IMR-90 (cell line): Measurements from ENCODE around the gene ZFYVE28. TPM values are rescaled to one million over a fixed set of nuclear protein-coding genes. Genes with fewer than 3 reads are reported as not detected.

Experiments used
- ATAC-seq: fragments of 200-7000 bp; cut with Tn5 transposase; 2 replicates; pipeline ENCODE4 v1.9.1; 2020; ENCODE audit warnings: low read depth, mild to moderate bottlenecking, moderate library complexity
- BruUV-seq: library from RNA; stranded (reverse); fragments of 400-500 nt; replicated peaks from 2 replicates; lab custom pipeline; 2021; lab: Mats Ljungman, UMichigan
- CTCF ChIA-PET: fragments of 300-600 bp; formaldehyde crosslinking; extraction: SDS; loops from one replicate; lab custom pipeline; 2021; ENCODE audit warnings: antibody characterized with exemption; lab: Yijun Ruan, JAX
- POLR2A ChIA-PET: fragments of 300-600 bp; sonication (Branson Sonifier 250); formaldehyde crosslinking; loops from one replicate; lab custom pipeline; 2022; ENCODE audit warnings: antibody characterized with exemption; ENCODE audit not compliant: unreplicated experiment; lab: Charles Lee
- DNase-seq: peaks from one replicate; pipeline ENCODE4 v3.0.0; 2013
- H2AFZ ChIP-seq: replicated peaks from 2 replicates; pipeline ENCODE3; 2013; ENCODE audit warnings: low read length, mild to moderate bottlenecking; ENCODE audit not compliant: poor library complexity
- H2AK5ac ChIP-seq: 2 replicates; pipeline ENCODE4 v1.6.1; 2013; ENCODE audit warnings: low read depth, low read length, inconsistent platforms
- H2AK9ac ChIP-seq: replicated peaks from 2 replicates; pipeline ENCODE3; 2013; ENCODE audit warnings: mild to moderate bottlenecking, low read depth, low read length, moderate library complexity; ENCODE audit not compliant: poor library complexity
- H2BK120ac ChIP-seq: 2 replicates; pipeline ENCODE4 v1.6.1; 2013; ENCODE audit warnings: low read depth, low read length, inconsistent platforms
- H2BK15ac ChIP-seq: 3 replicates; pipeline ENCODE4 v1.6.1; 2013; ENCODE audit warnings: low read depth, low read length, inconsistent platforms
- H2BK20ac ChIP-seq: 2 replicates; pipeline ENCODE4 v1.6.1; 2013; ENCODE audit warnings: low read depth, mild to moderate bottlenecking, inconsistent platforms, low read length, moderate library complexity
- H2BK5ac ChIP-seq: 2 replicates; pipeline ENCODE4 v1.6.1; 2013; ENCODE audit warnings: mild to moderate bottlenecking, low read depth, low read length, inconsistent platforms; ENCODE audit not compliant: poor library complexity, severe bottlenecking
- H3K14ac ChIP-seq: replicated peaks from 2 replicates; pipeline ENCODE4 v1.6.1; 2013; ENCODE audit warnings: low read depth, low read length, inconsistent platforms
- H3K18ac ChIP-seq: 2 replicates; pipeline ENCODE4 v1.6.1; 2013; ENCODE audit warnings: low read depth, low read length, control low read depth
- H3K23ac ChIP-seq: 2 replicates; pipeline ENCODE4 v1.6.1; 2013; ENCODE audit warnings: low read depth, low read length, inconsistent platforms
- H3K27ac ChIP-seq: 2 replicates; pipeline ENCODE4 v1.5.1; 2013; ENCODE audit warnings: mild to moderate bottlenecking, control low read depth, low read length; ENCODE audit not compliant: insufficient read depth
- H3K27me3 ChIP-seq: 2 replicates; pipeline ENCODE4 v1.6.1; 2013; ENCODE audit warnings: low read length; ENCODE audit not compliant: control insufficient read depth, insufficient read depth
- H3K36me3 ChIP-seq: 2 replicates; pipeline ENCODE4 v1.6.1; 2013; ENCODE audit warnings: low read length, mixed read lengths; ENCODE audit not compliant: control insufficient read depth, insufficient read depth
- H3K4ac ChIP-seq: 2 replicates; pipeline ENCODE4 v1.6.1; 2013; ENCODE audit warnings: low read depth, low read length, inconsistent platforms
- H3K4me1 ChIP-seq: 2 replicates; pipeline ENCODE4 v1.6.1; 2013; ENCODE audit warnings: low read length, mixed read lengths; ENCODE audit not compliant: control insufficient read depth, insufficient read depth
- H3K4me2 ChIP-seq: 2 replicates; pipeline ENCODE4 v1.6.1; 2013; ENCODE audit warnings: low read depth, mild to moderate bottlenecking, control low read depth, low read length, moderate library complexity
- H3K4me3 ChIP-seq: 2 replicates; pipeline ENCODE4 v1.5.1; 2013; ENCODE audit warnings: low read depth, mild to moderate bottlenecking, control low read depth, low read length, moderate library complexity; ENCODE audit not compliant: insufficient read depth
- H3K56ac ChIP-seq: 2 replicates; pipeline ENCODE4 v1.6.1; 2013; ENCODE audit warnings: low read length, inconsistent platforms; ENCODE audit not compliant: insufficient read depth; ENCODE audit errors: extremely low read depth
- H3K79me1 ChIP-seq, 2 experiments: 2 replicates each; pipeline ENCODE4 v1.6.1; 2013; ENCODE audit warnings: low read length in 2 of 2, inconsistent platforms in 1 of 2, low read depth in 1 of 2
- H3K9ac ChIP-seq: 2 replicates; pipeline ENCODE4 v1.6.1; 2013; ENCODE audit warnings: low read depth, low read length, control low read depth
- H3K9me1 ChIP-seq: 2 replicates; pipeline ENCODE4 v1.6.1; 2013; ENCODE audit warnings: low read length, inconsistent platforms; ENCODE audit not compliant: insufficient read depth
- H3K9me3 ChIP-seq: 2 replicates; pipeline ENCODE4 v1.6.1; 2013; ENCODE audit warnings: low read length; ENCODE audit not compliant: control insufficient read depth, insufficient read depth
- H4K20me1 ChIP-seq: 2 replicates; pipeline ENCODE4 v1.6.1; 2013; ENCODE audit warnings: low read length, inconsistent platforms; ENCODE audit not compliant: insufficient read depth
- H4K5ac ChIP-seq: 2 replicates; pipeline ENCODE4 v1.6.1; 2013; ENCODE audit warnings: mild to moderate bottlenecking, low read depth, low read length, control low read depth
- H4K8ac ChIP-seq, 2 experiments: 2 replicates each; pipeline ENCODE4 v1.6.1; 2013; ENCODE audit warnings: low read depth in 2 of 2, low read length in 2 of 2, control low read depth in 1 of 2, inconsistent platforms in 1 of 2
- H4K91ac ChIP-seq: 2 replicates; pipeline ENCODE4 v1.6.1; 2013; ENCODE audit warnings: low read depth, low read length, inconsistent platforms; ENCODE audit not compliant: insufficient read depth
- BHLHE40 ChIP-seq: fragments of 150-350 bp; IDR thresholded peaks from 2 replicates; pipeline ENCODE4 v1.6.1; 2016; ENCODE audit warnings: mild to moderate bottlenecking, low read depth, low read length
- CEBPB ChIP-seq: IDR thresholded peaks from 2 replicates; pipeline ENCODE4 v1.6.1; 2012; ENCODE audit warnings: low read depth, low read length, improper control_type of control experiment
- CHD1 ChIP-seq: IDR thresholded peaks from 2 replicates; pipeline ENCODE4 v1.6.1; 2012; ENCODE audit warnings: low read depth, low read length, improper control_type of control experiment
- CTCF ChIP-seq: conservative IDR thresholded peaks from 2 replicates; pipeline ENCODE4 v1.5.1; 2012; ENCODE audit warnings: mild to moderate bottlenecking, low read depth, low read length, improper control_type of control experiment
- ELK1 ChIP-seq: fragments of 150-350 bp; IDR thresholded peaks from 2 replicates; pipeline ENCODE4 v1.6.1; 2016; ENCODE audit warnings: low read depth, mild to moderate bottlenecking, low read length, moderate library complexity, borderline replicate concordance
- FOS ChIP-seq: fragments of 150-350 bp; IDR thresholded peaks from 2 replicates; pipeline ENCODE4 v1.6.1; 2016; ENCODE audit warnings: low read depth, low read length
- MAFK ChIP-seq: IDR thresholded peaks from 2 replicates; pipeline ENCODE4 v1.6.1; 2012; ENCODE audit warnings: low read depth, low read length, improper control_type of control experiment
- MAZ ChIP-seq: IDR thresholded peaks from 2 replicates; pipeline ENCODE4 v1.6.1; 2012; ENCODE audit warnings: low read depth, mild to moderate bottlenecking, low read length, improper control_type of control experiment, moderate library complexity, borderline replicate concordance
- NFE2L2 ChIP-seq: fragments of 150-350 bp; IDR thresholded peaks from 2 replicates; pipeline ENCODE4 v1.6.1; 2016; ENCODE audit warnings: low read depth, mild to moderate bottlenecking, low read length
- POLR2A ChIP-seq: IDR thresholded peaks from 2 replicates; pipeline ENCODE4 v1.6.1; 2012; ENCODE audit warnings: mild to moderate bottlenecking, low read depth, low read length
- RAD21 ChIP-seq: IDR thresholded peaks from 2 replicates; pipeline ENCODE4 v1.6.1; 2012; ENCODE audit warnings: low read length, improper control_type of control experiment
- RCOR1 ChIP-seq: IDR thresholded peaks from 2 replicates; pipeline ENCODE4 v1.6.1; 2012; ENCODE audit warnings: mild to moderate bottlenecking, low read length, improper control_type of control experiment; ENCODE audit not compliant: insufficient replicate concordance
- RFX5 ChIP-seq: IDR thresholded peaks from 2 replicates; pipeline ENCODE4 v1.8.0; 2012; ENCODE audit warnings: low read depth, mild to moderate bottlenecking, low read length, moderate library complexity
- SMC3 ChIP-seq: fragments of 150-350 bp; IDR thresholded peaks from 2 replicates; pipeline ENCODE4 v1.6.1; 2016; ENCODE audit warnings: low read depth, mild to moderate bottlenecking, antibody characterized with exemption, low read length, moderate library complexity
- WGBS, 2 experiments: methylation state at CpG; one replicate each; pipeline versions ENCODE4 v1.1.5 to v1.1.7; 2013; ENCODE audit warnings: missing lambda C conversion rate in 2 of 2; ENCODE audit not compliant: insufficient read length in 1 of 2; ENCODE audit errors: extremely low coverage in 2 of 2; 5-methylcytosine and 5-hydroxymethylcytosine counted together
- dilution Hi-C: fragments of 300-500 bp; cut with HindIII; formaldehyde crosslinking; loops from one replicate; pipeline ENCODE4 v1.14.3; 2018; ENCODE audit warnings: low sequenced_read_pairs; ENCODE audit not compliant: unreplicated experiment
- in situ Hi-C: fragments of 300-500 bp; cut with MboI; formaldehyde crosslinking; loops from 3 replicates; pipeline ENCODE4 v1.14.3; 2019; ENCODE audit warnings: low sequenced_read_pairs, inconsistent platforms, mixed read lengths
- intact Hi-C: fragments of 100-400 bp; cut with micrococcal nuclease; formaldehyde crosslinking; loops from 2 replicates; pipeline ENCODE4 v1.10.0; 2022
- polyA plus RNA-seq, 3 experiments: library from polyadenylated mRNA; depleted of rRNA; stranded (reverse); fragments of >200 nt; gene quantifications; 2 replicates each; pipeline ENCODE4 v1.2.3, GENCODE V29; 2012; ENCODE audit warnings: low replicate concordance in 1 of 3
- total RNA-seq: library from RNA; depleted of rRNA; stranded (reverse); fragments of >200 nt; gene quantifications from 2 replicates; pipeline ENCODE4 v1.2.3, GENCODE V29; 2012
- TF ChIP-seq, protein P1 (sequence below): fragments of 150-350 bp; IDR thresholded peaks from 2 replicates; pipeline ENCODE4 v1.6.1; 2017; ENCODE audit warnings: mild to moderate bottlenecking, antibody characterized with exemption, low read length, low read depth

Gene ZFYVE28
- total and polyA plus RNA-seq, 2 of the 4 experiments (the other 2 are of a cell fraction), result 0.36 to 1.2 TPM

DNA sequence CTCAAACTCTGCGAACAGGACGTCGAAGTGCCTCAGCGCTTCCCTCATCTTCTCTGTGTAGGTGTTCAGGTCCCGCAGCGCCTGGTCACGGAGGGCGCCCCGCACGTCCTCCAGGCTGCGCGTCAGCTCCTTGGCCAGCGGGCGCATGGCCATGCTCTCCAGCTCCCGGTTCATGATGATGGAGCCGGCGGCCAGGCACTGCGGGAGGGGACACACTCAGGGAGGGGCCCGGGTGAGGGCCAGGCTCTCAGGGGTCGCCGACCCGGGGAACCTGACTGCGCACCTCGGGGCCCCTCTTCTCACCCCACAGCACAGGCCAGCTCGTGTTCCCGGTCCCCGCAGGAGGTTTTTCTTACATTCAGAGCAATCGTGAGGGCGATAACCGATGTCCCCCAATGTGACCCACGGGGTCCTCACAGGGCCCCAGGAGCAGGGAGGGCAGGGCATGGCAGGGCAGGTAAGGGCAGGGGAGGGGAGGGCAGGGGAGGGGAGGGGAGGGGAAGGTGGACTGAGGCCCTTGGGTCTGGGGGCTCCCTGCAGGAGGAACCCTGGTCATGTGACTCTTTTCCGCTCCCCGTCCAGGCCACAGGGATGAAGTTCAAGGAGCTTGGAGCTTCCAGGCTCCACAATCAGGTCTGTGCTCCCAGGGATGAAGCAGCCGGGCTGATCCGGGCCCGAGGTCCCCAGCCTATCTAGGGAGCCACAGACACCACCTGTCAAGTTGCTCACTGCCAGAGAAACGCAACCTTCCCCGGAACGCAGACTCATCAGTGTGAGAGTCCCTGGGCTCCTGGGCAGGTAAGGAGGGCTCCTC lies 78.8 kb downstream of the ZFYVE28 start:
- Histone ChIP-seq H2BK15ac (no peak overlapping the region), H4K8ac (no peak overlapping the region), H3K36me3 (no peaks in the 10 kb centered on the region), H4K5ac (no peak overlapping the region), H3K9me3 (no peaks in the 10 kb centered on the region), H3K4me2 (no peak overlapping the region), H2BK5ac (no peak overlapping the region), H2BK20ac (no peak overlapping the region), H3K18ac (no peak overlapping the region), H2AFZ (no peak overlapping the region), H3K4ac (no peak overlapping the region), H3K27ac (no peak overlapping the region), H3K56ac (no peak overlapping the region), H3K9me1 (peaks cover 3% of the 10 kb centered on the region; the same call in 1 of the 2 replicates), H3K79me1 (no peaks in the 10 kb centered on the region), H2AK5ac (no peak overlapping the region), H3K23ac (no peak overlapping the region), H3K4me3 (no peak overlapping the region), H2BK120ac (no peak overlapping the region), H4K91ac (no peak overlapping the region), H3K14ac (no peak overlapping the region), H3K9ac (no peak overlapping the region), H2AK9ac (no peak overlapping the region), H3K4me1 (no peaks in the 10 kb centered on the region), H4K20me1 (no peaks in the 10 kb centered on the region), H3K27me3 (peaks cover 24% of the 10 kb centered on the region)
- BruUV-seq, result no TSS peak
- no peak for ATAC-seq
- dilution Hi-C loops, result no loop called here
- no peak for DNase-seq
- intact Hi-C loops, result no loop called here
- 60% methylated on average over 10 of the region's 39 CpGs; no CpG with 5 or more reads in 1 of the 2 experiments for WGBS, 2 experiments
- POLR2A ChIA-PET, result no interaction called here
- in situ Hi-C loops, result no loop called here
- CTCF ChIA-PET, result interaction anchor here (0.6 kb wide), 1 partner anchor 117 kb away, joined by 3 read pairs; no protein-coding TSS in a partner anchor
- no peak for TF ChIP-seq CEBPB
- TF ChIP-seq MAFK, result no peak
- no peak for TF ChIP-seq NFE2L2
- TF ChIP-seq POLR2A, result no peak
- TF ChIP-seq CTCF, result no peak
- TF ChIP-seq FOS, result no peak
- TF ChIP-seq, protein P1, sequence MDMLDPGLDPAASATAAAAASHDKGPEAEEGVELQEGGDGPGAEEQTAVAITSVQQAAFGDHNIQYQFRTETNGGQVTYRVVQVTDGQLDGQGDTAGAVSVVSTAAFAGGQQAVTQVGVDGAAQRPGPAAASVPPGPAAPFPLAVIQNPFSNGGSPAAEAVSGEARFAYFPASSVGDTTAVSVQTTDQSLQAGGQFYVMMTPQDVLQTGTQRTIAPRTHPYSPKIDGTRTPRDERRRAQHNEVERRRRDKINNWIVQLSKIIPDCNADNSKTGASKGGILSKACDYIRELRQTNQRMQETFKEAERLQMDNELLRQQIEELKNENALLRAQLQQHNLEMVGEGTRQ, result no peak
- TF ChIP-seq RCOR1, result no peak
- no peak for TF ChIP-seq MAZ
- TF ChIP-seq BHLHE40, result no peak
- no peak for TF ChIP-seq SMC3
- no peak for TF ChIP-seq RAD21
- no peak for TF ChIP-seq CHD1
- no peak for TF ChIP-seq RFX5
- TF ChIP-seq ELK1, result no peak
